Measurements from ENCODE around the gene TRIM65.

Gene TRIM65

GRCh38 chr17:75846692-75847613, 49.8 kb downstream of the TRIM65 start:
- H2BK12ac ChIP-seq (ENCODE audit: low read length): no peak overlapping the region
- DNase-seq (ENCODE audit: low spot score): no peak
- H3K27me3 ChIP-seq (ENCODE audit: control insufficient read depth in 3 of 3, insufficient read depth in 3 of 3, low read depth in 1 of 3, low read length in 3 of 3): no peaks in the 10 kb centered on the region
- peak overlapping the region; percentile 87 for H2BK5ac ChIP-seq (ENCODE audit: low read length)
- H2BK15ac ChIP-seq (ENCODE audit: low read length): no peak overlapping the region
- no peak overlapping the region for H4K91ac ChIP-seq (ENCODE audit: low read depth, low read length, poor library complexity)
- WGBS, 2 donors (ENCODE audit: extremely low coverage in 2 of 2, insufficient read length in 2 of 2, insufficient replicate concordance in 1 of 2): no CpG with 5 or more reads among the region's 34 CpGs
- no peak overlapping the region for H3K4me3 ChIP-seq (ENCODE audit: low read length in 2 of 2)
- H3K9me3 ChIP-seq (replicated peaks in 1 of 2; ENCODE audit: control insufficient read depth in 2 of 2, insufficient read depth in 1 of 2, low read depth in 1 of 2, low read length in 2 of 2): no peaks in the 10 kb centered on the region
- H3K23ac ChIP-seq (ENCODE audit: low read depth, low read length, poor library complexity): peak overlapping the region; percentile 73
- H3K9ac ChIP-seq (ENCODE audit: low read depth, low read length, poor library complexity): peak overlapping the region; percentile 44
- H3K14ac ChIP-seq (ENCODE audit: low read length): no peak overlapping the region
- no peak overlapping the region for H2AFZ ChIP-seq (ENCODE audit: low read length)
- H3K27ac ChIP-seq (replicated peaks; ENCODE audit: low read length): no peak overlapping the region
- no peak overlapping the region for H3K4ac ChIP-seq (ENCODE audit: low read length)
- H4K8ac ChIP-seq (ENCODE audit: low read depth, low read length): no peak overlapping the region
- H3K4me1 ChIP-seq (ENCODE audit: control insufficient read depth in 2 of 2, insufficient read depth in 1 of 2, low read depth in 1 of 2, low read length in 2 of 2): peaks cover 5 to 6% of the 10 kb centered on the region in 2 donors
- H3K4me2 ChIP-seq (ENCODE audit: insufficient read depth, low read length, poor library complexity, severe bottlenecking): no peak overlapping the region
- H3K36me3 ChIP-seq (replicated peaks in 1 of 2; ENCODE audit: control insufficient read depth in 2 of 2, insufficient read depth in 2 of 2, low read length in 2 of 2): peaks cover 37 to 56% of the 10 kb centered on the region in 2 donors
- no peak overlapping the region for H3K18ac ChIP-seq (ENCODE audit: low read length)
- H2AK5ac ChIP-seq (ENCODE audit: low read depth, low read length): no peak overlapping the region
- H2BK120ac ChIP-seq (ENCODE audit: low read depth, low read length): no peak overlapping the region
- H3K79me1 ChIP-seq (ENCODE audit: low read depth, low read length): no peaks in the 10 kb centered on the region

DNA sequence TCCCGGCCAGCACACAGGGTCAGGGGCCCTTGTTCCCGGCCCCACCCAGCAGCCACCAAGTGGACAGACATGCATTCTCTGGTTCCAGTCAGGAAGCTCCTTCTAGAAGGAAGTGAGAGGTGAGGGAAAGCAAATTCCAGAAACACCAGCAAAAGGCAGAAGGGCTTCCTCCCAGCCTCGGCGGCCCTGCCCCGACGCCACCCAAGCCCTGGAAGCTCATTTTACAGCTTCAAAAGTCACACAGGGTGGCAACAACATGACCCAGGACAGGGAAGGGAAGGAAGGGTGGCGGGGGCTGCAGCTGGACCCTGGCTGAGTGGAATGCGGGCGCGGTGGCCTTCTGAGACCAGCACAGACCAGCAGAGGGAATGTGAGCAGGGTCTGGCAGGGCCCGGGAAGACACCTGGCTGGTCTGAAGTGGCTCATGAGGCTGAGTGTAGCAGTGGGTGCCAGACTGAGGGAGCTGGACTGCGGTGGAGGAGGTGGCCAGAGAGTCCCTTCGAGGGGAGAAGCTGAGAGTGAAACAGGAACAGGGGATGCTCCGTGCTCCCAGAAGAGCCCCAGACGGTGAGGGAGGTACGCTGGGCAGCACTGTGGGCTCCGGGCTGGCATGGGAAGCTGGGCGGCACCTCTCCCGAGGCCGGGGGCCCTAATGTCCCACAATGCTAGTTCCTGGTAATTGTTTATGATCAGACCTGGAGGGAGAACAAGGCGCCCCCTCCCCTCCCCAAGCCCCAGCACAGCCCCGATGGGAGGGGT, 50.6 kb downstream of the TRIM65 start:
- Histone ChIP-seq H3K36me3 (replicated peaks in 1 of 2; ENCODE audit: control insufficient read depth in 2 of 2, insufficient read depth in 2 of 2, low read length in 2 of 2) (peaks cover 37 to 51% of the 10 kb centered on the region in 2 donors), H3K18ac (ENCODE audit: low read length) (no peak overlapping the region), H3K4me3 (ENCODE audit: low read length in 2 of 2) (no peak overlapping the region), H4K91ac (ENCODE audit: low read depth, low read length, poor library complexity) (no peak overlapping the region), H4K8ac (ENCODE audit: low read depth, low read length) (peak overlapping the region; percentile 96), H3K4me2 (ENCODE audit: insufficient read depth, low read length, poor library complexity, severe bottlenecking) (no peak overlapping the region), H3K79me1 (ENCODE audit: low read depth, low read length) (no peaks in the 10 kb centered on the region), H3K23ac (ENCODE audit: low read depth, low read length, poor library complexity) (no peak overlapping the region), H2BK120ac (ENCODE audit: low read depth, low read length) (no peak overlapping the region), H2BK5ac (ENCODE audit: low read length) (peak overlapping the region; percentile 87), H2AK5ac (ENCODE audit: low read depth, low read length) (no peak overlapping the region), H3K9me3 (replicated peaks in 1 of 2; ENCODE audit: control insufficient read depth in 2 of 2, insufficient read depth in 1 of 2, low read depth in 1 of 2, low read length in 2 of 2) (no peaks in the 10 kb centered on the region), H2BK12ac (ENCODE audit: low read length) (no peak overlapping the region), H3K27ac (replicated peaks; ENCODE audit: low read length) (no peak overlapping the region), H3K14ac (ENCODE audit: low read length) (no peak overlapping the region), H2AFZ (ENCODE audit: low read length) (no peak overlapping the region), H2BK15ac (ENCODE audit: low read length) (no peak overlapping the region), H3K4ac (ENCODE audit: low read length) (no peak overlapping the region), H3K4me1 (ENCODE audit: control insufficient read depth in 2 of 2, insufficient read depth in 1 of 2, low read depth in 1 of 2, low read length in 2 of 2) (peaks cover 5 to 6% of the 10 kb centered on the region in 2 donors), H3K27me3 (ENCODE audit: control insufficient read depth in 3 of 3, insufficient read depth in 3 of 3, low read depth in 1 of 3, low read length in 3 of 3) (no peaks in the 10 kb centered on the region), H3K9ac (ENCODE audit: low read depth, low read length, poor library complexity) (peak overlapping the region; percentile 44)
- DNase-seq (ENCODE audit: low spot score): no peak
- WGBS, 2 donors (ENCODE audit: extremely low coverage in 2 of 2, insufficient read length in 2 of 2, insufficient replicate concordance in 1 of 2): no CpG with 5 or more reads among the region's 22 CpGs

GRCh38 chr17:75845058-75845711, 51.6 kb downstream of the TRIM65 start:
- Histone ChIP-seq H3K4me1 (ENCODE audit: control insufficient read depth in 2 of 2, insufficient read depth in 1 of 2, low read depth in 1 of 2, low read length in 2 of 2) (peaks cover 5 to 6% of the 10 kb centered on the region in 2 donors), H2BK5ac (ENCODE audit: low read length) (no peak overlapping the region), H3K23ac (ENCODE audit: low read depth, low read length, poor library complexity) (peak overlapping the region; percentile 86), H3K79me1 (ENCODE audit: low read depth, low read length) (no peaks in the 10 kb centered on the region), H2AK5ac (ENCODE audit: low read depth, low read length) (peak overlapping the region; percentile 16), H3K4me2 (ENCODE audit: insufficient read depth, low read length, poor library complexity, severe bottlenecking) (no peak overlapping the region), H3K9me3 (replicated peaks in 1 of 2; ENCODE audit: control insufficient read depth in 2 of 2, insufficient read depth in 1 of 2, low read depth in 1 of 2, low read length in 2 of 2) (no peaks in the 10 kb centered on the region), H3K4me3 (ENCODE audit: low read length in 2 of 2) (peak overlapping the region in 1 of 2 donors; percentile 12), H3K14ac (ENCODE audit: low read length) (no peak overlapping the region), H3K27me3 (ENCODE audit: control insufficient read depth in 3 of 3, insufficient read depth in 3 of 3, low read depth in 1 of 3, low read length in 3 of 3) (no peaks in the 10 kb centered on the region), H2AFZ (ENCODE audit: low read length) (no peak overlapping the region), H3K4ac (ENCODE audit: low read length) (no peak overlapping the region), H4K8ac (ENCODE audit: low read depth, low read length) (no peak overlapping the region), H3K27ac (replicated peaks; ENCODE audit: low read length) (no peak overlapping the region), H2BK12ac (ENCODE audit: low read length) (no peak overlapping the region), H3K18ac (ENCODE audit: low read length) (peak overlapping the region; percentile 92), H2BK15ac (ENCODE audit: low read length) (no peak overlapping the region), H3K9ac (ENCODE audit: low read depth, low read length, poor library complexity) (peak overlapping the region; percentile 64), H3K36me3 (replicated peaks in 1 of 2; ENCODE audit: control insufficient read depth in 2 of 2, insufficient read depth in 2 of 2, low read length in 2 of 2) (peaks cover 32 to 42% of the 10 kb centered on the region in 2 donors), H2BK120ac (ENCODE audit: low read depth, low read length) (no peak overlapping the region), H4K91ac (ENCODE audit: low read depth, low read length, poor library complexity) (no peak overlapping the region)
- peak; percentile 59 for DNase-seq (ENCODE audit: low spot score)
- WGBS, 2 donors (ENCODE audit: extremely low coverage in 2 of 2, insufficient read length in 2 of 2, insufficient replicate concordance in 1 of 2): no CpG with 5 or more reads among the region's 21 CpGs

Measured in neuronal stem cell (in vitro differentiated cells).